ENCODE results near the gene COA3.

Gene COA3

GRCh38 chr17:42817866-42818265 is 19.4 kb upstream of the COA3 start:
- no peak for DNase-seq

DNA sequence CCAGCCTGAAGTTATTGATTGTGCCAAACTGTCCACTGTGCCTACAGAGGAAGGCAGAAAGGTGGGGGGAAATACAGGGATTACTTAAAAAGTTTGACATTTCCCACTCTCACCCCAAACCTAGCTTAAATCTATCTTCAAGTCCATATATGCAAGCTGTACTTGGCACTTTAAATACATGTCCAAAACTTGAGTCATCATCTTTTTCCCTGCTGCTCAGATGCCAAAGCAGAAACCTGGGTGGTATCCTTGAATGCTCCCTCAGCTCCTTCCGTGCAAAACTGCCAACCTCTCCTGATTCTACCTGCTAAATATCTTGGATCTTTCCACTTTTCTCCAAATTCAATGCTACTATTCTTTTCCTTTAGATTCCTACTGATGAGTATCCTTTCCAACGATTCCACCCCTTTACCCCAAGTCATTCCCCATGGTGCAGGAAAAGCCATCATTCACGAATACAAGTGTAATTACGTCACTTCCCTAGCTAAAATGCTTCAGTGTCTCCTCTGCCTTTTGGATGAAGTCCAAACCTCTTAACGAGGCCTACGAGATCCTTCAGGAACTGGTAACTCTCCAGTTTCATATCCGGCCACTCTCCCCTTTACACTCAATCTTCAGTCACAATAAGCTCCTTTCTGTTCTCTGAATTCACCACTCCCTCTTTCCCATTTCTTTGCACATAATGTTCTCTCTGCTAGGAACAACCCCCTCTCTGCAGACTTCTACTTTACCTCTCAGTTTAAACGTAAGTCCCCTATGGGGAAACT is 16.3 kb upstream of the COA3 start:
- DNase-seq: no peak

DNA sequence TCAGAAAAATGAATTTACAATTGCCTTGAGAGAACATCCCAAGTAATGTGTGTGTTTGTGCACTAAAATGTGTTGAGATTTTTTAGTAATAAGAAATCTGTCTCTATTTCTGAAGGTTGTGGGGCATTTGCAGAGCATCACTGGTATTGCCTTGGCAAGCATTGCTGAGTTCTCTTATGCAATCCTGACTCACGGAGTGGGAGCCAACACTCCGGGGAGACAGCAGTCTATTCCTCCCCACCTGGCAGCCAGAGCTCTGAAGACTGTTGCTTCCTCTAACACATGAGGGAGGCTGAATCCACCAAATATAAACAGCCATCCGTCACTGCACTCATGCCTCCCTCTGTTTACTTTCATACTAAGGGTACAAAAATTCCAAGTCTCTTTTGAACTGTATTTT is 10.7 kb upstream of the COA3 start:
- no peak for DNase-seq

DNA sequence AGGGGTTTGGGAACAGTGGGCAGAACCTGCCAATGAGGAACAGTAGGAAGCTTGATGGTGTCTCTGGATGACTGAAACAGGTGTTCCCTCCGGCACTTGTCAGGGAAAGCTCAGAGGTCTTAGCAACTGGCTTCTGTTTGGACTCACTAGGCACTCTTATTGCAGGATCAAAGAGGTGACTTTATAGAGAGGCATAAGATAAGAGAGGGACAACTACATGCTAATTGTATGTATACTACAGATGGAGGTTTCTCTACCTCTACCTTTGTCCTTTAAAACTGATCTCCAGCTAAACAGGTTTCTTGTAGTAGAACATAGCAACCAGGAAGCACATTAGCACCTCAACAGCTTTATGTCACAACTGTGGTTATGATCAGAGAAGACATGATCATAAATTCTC is 7.7 kb upstream of the COA3 start:
- DNase-seq: no peak

DNA sequence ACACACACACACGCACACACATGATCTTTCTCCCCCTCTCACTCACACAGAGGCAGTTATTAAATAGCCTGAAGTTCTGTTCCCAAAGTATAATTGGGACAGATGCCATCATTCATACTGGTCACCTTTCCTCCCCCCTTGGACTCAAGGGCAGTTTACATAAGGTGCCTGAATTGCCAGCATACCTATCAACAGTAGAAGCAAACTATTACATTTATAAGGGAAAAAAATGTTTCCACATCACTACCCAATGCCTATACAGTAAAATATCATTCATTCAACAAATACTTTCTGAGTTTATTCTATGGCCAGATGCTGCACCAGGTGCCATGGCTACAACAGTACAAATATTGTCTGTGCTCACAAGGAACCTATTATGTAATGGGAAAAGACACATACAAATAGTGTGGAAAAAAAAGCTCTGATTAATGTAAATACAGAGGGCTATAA is 6.4 kb upstream of the COA3 start:
- DNase-seq: no peak

- DNase-seq: no peak
Measured at GRCh38 chr17:42803074-42803883, 4.8 kb upstream of the COA3 start.

DNA sequence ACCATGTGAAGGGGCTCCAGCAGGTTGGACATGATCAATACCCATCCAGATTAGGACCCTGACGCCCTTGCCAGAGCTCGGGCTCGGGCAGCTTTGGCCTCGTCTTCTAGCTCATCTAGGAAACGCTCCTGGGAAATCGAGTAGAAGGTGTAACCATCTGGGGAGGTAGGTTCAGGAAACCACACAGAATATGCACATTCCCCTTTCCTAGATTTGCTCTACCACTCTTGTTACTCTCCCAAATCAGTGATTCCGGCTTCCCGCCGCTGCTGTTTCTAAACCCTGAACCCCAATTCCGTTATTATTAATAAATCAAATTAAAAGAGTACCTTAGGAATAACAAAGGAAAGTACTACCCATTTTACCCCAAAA is 507 bp downstream of the COA3 start:
- DNase-seq: no peak

DNA sequence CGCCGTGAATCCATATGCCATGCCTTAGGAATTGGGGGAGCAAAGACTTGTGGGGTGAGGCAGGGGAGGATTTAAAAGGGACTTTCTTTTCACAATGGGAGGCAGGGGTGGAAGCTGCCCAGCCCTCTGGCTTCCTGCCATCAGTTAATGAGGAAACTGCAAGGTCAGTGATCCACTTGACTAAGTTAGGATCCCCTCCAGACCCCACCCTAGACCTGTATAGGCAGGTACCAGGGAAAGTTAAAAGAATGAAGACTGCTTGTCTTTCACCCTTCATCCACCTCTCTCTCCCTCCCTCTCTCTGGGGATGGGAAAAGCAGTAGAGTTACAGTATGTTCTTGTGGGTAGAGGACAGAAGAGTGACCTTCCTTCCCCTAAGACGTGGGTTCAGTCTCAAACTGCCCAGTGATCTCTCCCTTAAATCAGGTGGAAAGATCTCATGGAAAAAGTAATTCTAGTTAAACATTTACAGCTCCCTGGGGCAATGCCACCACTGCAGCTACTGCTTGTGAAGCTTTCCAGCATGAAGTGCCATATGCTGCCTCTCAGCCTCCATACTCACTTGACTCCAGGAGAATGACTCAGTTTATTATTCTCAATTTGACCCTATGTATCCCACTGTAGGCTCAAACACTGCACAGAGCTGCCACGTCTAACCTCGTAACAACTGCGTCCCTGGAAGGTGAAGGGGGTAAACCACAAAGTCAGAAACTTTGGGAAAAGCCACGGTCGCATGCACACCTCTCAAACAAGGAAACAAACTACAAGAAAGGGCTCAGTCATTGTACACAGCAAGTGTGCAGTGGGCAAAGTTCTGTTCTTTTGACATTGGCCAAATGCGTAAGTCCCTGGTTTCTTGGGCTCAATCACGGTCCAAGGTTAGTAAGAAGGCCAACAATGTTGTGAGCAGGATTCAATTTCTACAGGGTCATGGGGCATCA is 1.2 kb downstream of the COA3 start:
- DNase-seq: no peak

GRCh38 chr17:42796066-42796758 is 2.3 kb downstream of the COA3 start:
- DNase-seq: no peak

GRCh38 chr17:42795465-42795864 is 3.0 kb downstream of the COA3 start:
- DNase-seq: no peak

DNA sequence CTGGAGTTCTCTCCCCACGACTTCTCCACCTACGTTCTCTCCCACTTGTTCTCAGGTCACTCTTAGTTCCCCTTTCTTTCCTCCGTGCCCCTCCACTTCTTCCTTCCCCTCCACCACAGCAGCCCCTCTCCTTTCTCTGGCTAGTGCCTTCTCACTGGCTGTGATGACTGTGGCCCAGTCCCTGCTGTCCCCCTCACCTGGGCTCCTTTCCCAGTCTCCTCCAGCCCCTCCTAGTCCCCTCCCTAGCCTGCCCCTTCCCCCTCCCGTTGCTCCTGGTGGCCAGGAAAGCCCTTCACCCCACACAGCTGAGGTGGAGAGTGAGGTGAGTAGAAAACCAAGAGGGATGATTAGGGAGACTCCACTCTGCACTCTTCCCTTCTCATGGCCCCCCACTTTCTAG is 3.4 kb downstream of the COA3 start:
- DNase-seq: no peak

DNA sequence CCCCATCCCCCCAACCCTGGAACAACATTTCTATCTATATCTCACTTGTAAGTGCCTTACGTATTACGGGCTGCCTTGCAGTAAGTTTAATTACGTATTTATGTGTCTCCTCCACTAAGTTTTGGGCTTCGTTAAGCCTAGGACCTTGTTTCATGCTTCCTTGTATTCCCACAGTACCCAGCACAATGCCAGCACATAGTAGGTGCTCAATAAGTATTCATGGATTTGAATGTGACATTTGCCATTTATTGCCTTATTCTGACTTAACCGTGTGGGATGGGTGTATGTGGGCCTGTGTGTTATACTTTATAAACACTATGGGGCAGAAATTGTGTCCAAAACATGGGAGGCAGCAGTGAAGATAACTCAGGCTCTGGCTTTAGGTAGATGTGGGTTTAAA is 6.0 kb downstream of the COA3 start:
- no peak for DNase-seq

DNA sequence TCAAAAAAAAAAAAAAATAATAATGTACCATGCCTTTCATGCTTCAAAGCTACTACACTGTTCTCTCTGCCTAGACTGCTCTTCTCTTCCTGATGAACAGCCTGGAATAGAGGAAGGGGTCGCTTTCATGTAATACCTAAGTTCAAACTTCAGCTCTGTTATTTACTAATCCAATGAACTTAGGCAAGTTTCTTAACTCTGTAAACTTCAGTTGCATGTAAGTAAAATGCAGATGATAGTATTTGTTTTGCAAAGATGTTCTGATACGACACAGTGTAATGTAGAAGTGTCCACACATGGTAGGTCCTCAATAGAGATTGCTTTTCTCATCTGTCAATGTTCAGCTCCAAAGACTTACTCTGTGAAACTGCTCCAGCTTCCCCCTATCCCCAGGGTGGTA is 6.6 kb downstream of the COA3 start:
- DNase-seq: no peak

DNA sequence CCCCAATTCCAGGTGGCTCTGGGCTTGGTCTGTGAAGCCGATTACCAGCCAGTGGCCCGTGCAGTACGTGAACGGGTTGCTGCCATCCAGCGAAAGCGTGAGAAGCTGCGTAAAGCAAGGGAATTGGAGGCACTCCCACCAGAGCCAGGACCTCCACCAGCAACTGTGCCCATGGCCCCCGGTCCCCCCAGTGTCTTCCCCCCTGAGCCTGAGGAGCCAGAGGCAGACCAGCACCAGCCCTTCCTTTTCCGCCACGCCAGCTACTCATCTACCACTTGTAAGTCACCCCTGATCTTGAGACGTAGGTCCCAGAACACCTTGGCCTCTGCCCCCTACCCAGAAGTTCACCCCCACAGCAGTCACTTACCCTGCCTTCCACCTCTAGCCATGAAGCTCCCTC is 11.2 kb downstream of the COA3 start:
- DNase-seq: no peak

- no peak for DNase-seq
Measured at GRCh38 chr17:42784811-42785592, 13.5 kb downstream of the COA3 start.

GRCh38 chr17:42784409-42784808 is 14.1 kb downstream of the COA3 start:
- DNase-seq: no peak

- no peak for DNase-seq
Measured at GRCh38 chr17:42783791-42784138, 14.7 kb downstream of the COA3 start.

DNA sequence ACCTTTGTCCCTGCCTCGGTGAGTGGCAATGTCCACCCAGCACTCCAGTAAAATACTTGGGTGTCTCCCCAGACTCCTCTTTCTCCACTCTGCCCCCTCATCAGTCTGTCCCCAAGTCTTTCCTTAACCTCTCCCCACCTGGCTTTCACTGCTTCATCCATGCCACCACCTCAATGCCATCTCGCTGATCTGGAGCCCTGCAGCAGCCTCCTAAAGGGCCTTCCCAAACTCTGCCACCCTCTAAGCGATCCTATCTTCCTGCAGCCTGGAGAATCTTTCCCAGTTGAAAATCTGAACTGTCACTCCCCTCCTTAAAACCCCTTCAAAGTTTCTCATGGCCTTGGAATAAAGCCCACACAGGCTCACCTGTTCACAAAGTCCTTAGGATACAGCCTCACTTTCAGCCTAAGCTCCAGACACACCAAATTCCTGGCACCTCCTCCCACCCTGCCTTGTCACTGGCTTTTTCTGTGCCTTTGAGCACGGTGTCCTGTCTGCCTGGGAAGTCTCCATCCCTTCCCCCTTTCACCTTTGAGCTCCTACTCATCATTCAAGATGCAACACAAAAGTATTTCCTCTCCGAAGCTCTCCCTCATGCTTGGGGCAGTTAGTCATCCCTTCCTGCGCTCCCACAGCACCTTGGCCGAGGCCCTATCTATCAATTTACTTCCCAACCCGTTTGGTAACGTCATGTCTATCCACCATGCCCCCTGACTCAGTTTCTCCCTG is 15.3 kb downstream of the COA3 start:
- no peak for DNase-seq

GRCh38 chr17:42782166-42783061 is 16.1 kb downstream of the COA3 start:
- DNase-seq: no peak

DNA sequence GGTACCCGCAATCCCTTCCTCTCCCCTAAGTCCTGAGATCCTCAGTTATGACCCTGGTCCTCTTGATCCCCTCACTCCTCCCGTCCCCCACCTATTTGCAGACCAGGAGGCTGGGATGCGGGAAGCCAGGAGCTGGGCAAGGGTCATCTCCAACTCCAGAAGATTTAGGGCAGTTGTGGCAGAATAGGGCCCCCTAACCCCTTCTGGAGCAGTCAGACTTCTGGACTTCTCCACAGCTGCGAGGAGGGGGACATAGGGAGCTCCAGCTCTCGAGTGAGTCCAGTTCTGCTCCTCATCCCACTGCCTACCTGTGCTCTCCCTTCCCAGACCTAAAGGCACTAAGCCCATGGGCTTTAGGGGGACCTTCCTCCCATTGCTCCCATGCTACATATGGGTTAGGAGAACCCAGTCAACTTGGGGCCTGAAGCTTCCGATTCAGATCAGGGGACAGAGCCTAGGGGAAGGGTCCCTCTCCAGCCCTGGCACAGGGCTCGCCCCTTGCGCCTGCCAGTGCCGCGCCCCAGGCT is 16.8 kb downstream of the COA3 start:
- DNase-seq: no peak

Data from NCI-H526 treated with DMSO at 0.1 percent for 48 hours (cell line).